HG02571 (cell line): Measurements from ENCODE around the gene RASSF5.

ENCODE experiments used
- ATAC-seq: cut with Tn5 transposase; IDR thresholded peaks from one replicate; pipeline ENCODE4 v1.9.1; 2021; ENCODE audit warnings: mild to moderate bottlenecking, moderate library complexity; ENCODE audit not compliant: unreplicated experiment

Gene RASSF5

GRCh38 chr1:206583707-206584648, 76.6 kb downstream of the RASSF5 start:
- no peak for ATAC-seq

- no peak for ATAC-seq
Observed at GRCh38 chr1:206584683-206585082, 77.4 kb downstream of the RASSF5 start.

GRCh38 chr1:206586501-206587445, 79.4 kb downstream of the RASSF5 start:
- ATAC-seq, result no peak

GRCh38 chr1:206587904-206588303, 80.6 kb downstream of the RASSF5 start:
- no peak for ATAC-seq

- no peak for ATAC-seq
Observed at GRCh38 chr1:206588492-206588891, 81.2 kb downstream of the RASSF5 start.

GRCh38 chr1:206589206-206589605, 81.9 kb downstream of the RASSF5 start:
- no peak for ATAC-seq

GRCh38 chr1:206590025-206590758, 82.9 kb downstream of the RASSF5 start:
- no peak for ATAC-seq

- no peak for ATAC-seq
Observed at GRCh38 chr1:206591226-206591625, 83.9 kb downstream of the RASSF5 start.

GRCh38 chr1:206591696-206592095, 84.4 kb downstream of the RASSF5 start:
- ATAC-seq, result no peak

GRCh38 chr1:206593351-206593925, 86.1 kb downstream of the RASSF5 start:
- ATAC-seq, result no peak

- no peak for ATAC-seq
Observed at GRCh38 chr1:206595581-206596318, 88.4 kb downstream of the RASSF5 start.

- no peak for ATAC-seq
Observed at GRCh38 chr1:206596319-206596666, 89.0 kb downstream of the RASSF5 start.

GRCh38 chr1:206600527-206600926, 93.2 kb downstream of the RASSF5 start:
- ATAC-seq, result no peak

- no peak for ATAC-seq
Observed at GRCh38 chr1:206604861-206605260, 97.5 kb downstream of the RASSF5 start.

- no peak for ATAC-seq
Observed at GRCh38 chr1:206606867-206607266, 99.5 kb downstream of the RASSF5 start.

- no peak for ATAC-seq
Observed at GRCh38 chr1:206608108-206608698, 100.9 kb downstream of the RASSF5 start.

GRCh38 chr1:206609229-206609991, 102.1 kb downstream of the RASSF5 start:
- no peak for ATAC-seq

- peak; percentile 81 for ATAC-seq
Observed at GRCh38 chr1:206612129-206612876, 105.0 kb downstream of the RASSF5 start, which contains the start of gene EIF2D. Gene EIF2D, minus strand, starts transcription at chr1:206612465. Its CDS starts 123 bp downstream, at chr1:206612342.
